Measurements from ENCODE around the gene ZNF837. TPM values are rescaled to one million over a fixed set of nuclear protein-coding genes. Genes with fewer than 3 reads are reported as not detected.

The ZNF837 gene
- total RNA-seq (2022; extraction: Qiagen RNA extraction; ENCODE audit: low read depth), result 0.79 to 1.8 TPM (median 1.5 TPM) in 5 replicates

DNA sequence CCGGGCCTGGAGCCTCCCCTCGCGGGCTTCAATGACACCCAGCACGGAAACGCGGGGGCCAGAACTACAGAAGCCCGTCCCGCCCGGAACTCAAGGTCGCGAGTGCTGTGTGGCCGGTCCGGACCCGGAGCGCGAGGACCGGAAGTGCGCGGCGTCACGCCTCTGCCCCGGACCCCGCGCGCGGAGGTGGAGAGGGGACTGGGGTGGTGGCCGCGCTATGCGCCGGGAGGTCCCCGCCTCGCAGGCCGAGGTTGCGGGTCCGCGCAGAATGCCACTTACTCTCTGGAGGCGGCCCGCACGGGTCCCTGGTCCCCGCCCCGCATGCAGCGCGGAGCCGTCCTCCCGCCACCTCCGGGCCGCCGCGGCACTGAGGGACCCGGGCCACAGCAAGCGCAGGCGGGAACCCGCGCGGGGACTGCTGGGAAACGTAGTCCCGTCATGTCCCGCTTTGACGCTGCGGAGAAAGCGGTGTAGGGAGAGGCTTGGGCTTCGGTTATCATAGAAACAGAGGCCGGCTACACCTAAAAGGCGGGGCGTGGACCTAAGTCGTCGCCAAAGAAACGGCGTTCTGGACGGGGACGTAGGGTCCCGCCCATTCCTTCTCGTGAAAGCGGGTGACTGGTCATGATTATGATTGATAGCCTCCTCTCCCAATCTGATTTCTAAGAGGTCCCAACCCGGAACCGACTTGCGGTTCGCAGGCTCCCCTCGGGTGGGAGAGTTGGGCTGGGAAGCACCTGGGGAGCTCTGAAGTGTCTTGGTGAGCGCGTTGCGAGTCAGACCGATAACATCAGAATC, at the start of gene ZNF837:
Gene ZNF837, minus strand, starts transcription at position 369 of the 798 bp plus-strand sequence. CDS start 11,698 bp downstream, outside the sequence.

DNA sequence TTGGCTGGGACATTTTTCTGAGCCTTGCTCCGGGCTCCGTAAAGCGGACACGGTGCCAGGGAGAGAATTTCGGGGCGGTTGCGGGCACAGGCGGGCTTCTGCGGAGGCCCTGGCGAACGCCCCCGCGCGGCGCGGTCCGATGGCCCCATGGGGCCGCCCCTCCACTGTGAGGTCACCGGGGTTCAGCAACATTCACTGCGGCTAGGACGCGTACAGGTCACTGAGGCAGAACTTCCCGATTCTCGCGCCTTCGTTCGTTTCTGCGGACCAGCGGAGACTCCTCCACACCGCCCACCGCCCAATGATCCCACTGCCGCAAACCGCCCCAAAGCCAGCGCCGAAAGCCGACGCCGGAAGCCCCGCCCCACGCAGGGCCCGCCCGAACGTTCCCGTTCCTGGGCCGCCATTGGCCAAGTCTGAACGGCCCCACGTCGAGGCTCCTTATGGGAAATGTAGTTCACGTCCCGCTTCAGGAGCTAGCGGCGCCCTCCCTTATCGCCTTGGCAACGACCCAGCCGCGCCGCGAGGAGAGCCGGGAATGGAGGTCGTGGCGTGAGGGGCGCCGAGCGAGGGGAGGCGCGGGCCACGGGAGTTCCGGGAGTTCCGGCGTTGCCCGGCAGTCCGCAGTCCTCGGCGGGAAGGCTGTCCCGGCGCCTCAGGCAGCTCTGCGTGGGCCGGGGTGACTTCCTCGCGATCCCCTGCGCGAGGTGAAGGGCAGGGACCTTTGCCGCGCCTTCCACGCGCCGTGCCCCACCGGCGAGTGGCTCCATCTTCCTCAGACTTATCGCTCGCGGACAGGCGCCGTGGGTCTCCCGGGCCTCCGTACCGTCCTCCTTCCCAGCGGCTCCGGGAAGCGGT, 27.6 kb upstream of the ZNF837 start, which contains the start of gene ZNF584:
Gene ZNF584, plus strand, starts transcription at position 498 of the 858 bp plus-strand sequence. CDS start 499 bp downstream, outside the sequence.

GRCh38 chr19:58395220-58395978, 14.6 kb upstream of the ZNF837 start, which contains the start of gene RNF225:
Gene RNF225 (plus strand): TSS chr19:58395656. CDS start chr19:58396090, 434 bp downstream.

GRCh38 chr19:58386576-58387337, 5.9 kb upstream of the ZNF837 start, which contains the start of gene RPS5:
Gene RPS5 (plus strand): TSS chr19:58387269. CDS start chr19:58388138, 869 bp downstream.

GRCh38 chr19:58362272-58362994, 18.4 kb downstream of the ZNF837 start, which contains the start of gene ZNF497:
Gene ZNF497 (minus strand): TSS chr19:58362751. CDS start chr19:58357635, 5,116 bp downstream.

GRCh38 chr19:58352760-58353671, 27.8 kb downstream of the ZNF837 start, which contains the start of gene A1BG:
Gene A1BG (minus strand): TSS chr19:58353492. CDS start chr19:58353437, 55 bp downstream.

GRCh38 chr19:58326914-58327726, 53.7 kb downstream of the ZNF837 start, which contains the start of gene ZSCAN22:
Gene ZSCAN22 (plus strand): TSS chr19:58326994. CDS start chr19:58334803, 7,809 bp downstream.

Other genes starting within 250 kb of the ZNF837 start
- gene ZNF329, start 230.2 kb downstream of the ZNF837 start, total RNA-seq (2022; extraction: Qiagen RNA extraction; ENCODE audit: low read depth), result 2.6 to 3.4 TPM (median 3.0 TPM) in 5 replicates
- gene ZNF274, start 198.0 kb downstream of the ZNF837 start, total RNA-seq (2022; extraction: Qiagen RNA extraction; ENCODE audit: low read depth), result 11.6 to 15.7 TPM (median 13.2 TPM) in 5 replicates
- gene ZNF544, start 152.1 kb downstream of the ZNF837 start, total RNA-seq (2022; extraction: Qiagen RNA extraction; ENCODE audit: low read depth), result 16.8 to 28.0 TPM (median 18.4 TPM) in 5 replicates
- 0.92 to 1.4 TPM (median 1.2 TPM) in 5 replicates for gene ZNF8, start 102.1 kb downstream of the ZNF837 start, total RNA-seq (2022; extraction: Qiagen RNA extraction; ENCODE audit: low read depth)
- gene ERVK3-1, start 75.7 kb downstream of the ZNF837 start, total RNA-seq (2022; extraction: Qiagen RNA extraction; ENCODE audit: low read depth), result 89.1 to 120 TPM (median 93.3 TPM) in 5 replicates
- 2.4 to 3.0 TPM (median 2.6 TPM) in 5 replicates for gene ZSCAN22, start 54.0 kb downstream of the ZNF837 start, total RNA-seq (2022; extraction: Qiagen RNA extraction; ENCODE audit: low read depth)
- gene A1BG, start 27.5 kb downstream of the ZNF837 start, total RNA-seq (2022; extraction: Qiagen RNA extraction; ENCODE audit: low read depth), result 8.1 to 17.1 TPM (median 13.2 TPM) in 5 replicates
- 0.80 to 1.8 TPM (median 1.5 TPM) in 5 replicates for gene ZNF497, start 18.3 kb downstream of the ZNF837 start, total RNA-seq (2022; extraction: Qiagen RNA extraction; ENCODE audit: low read depth)
- 2,154 to 2,606 TPM (median 2,462 TPM) in 5 replicates for gene RPS5, start 6.2 kb upstream of the ZNF837 start, total RNA-seq (2022; extraction: Qiagen RNA extraction; ENCODE audit: low read depth)
- 0.23 to 0.63 TPM (median 0.27 TPM) in 3 of 5 replicates, not detected in the others for gene RNF225, start 14.6 kb upstream of the ZNF837 start, total RNA-seq (2022; extraction: Qiagen RNA extraction; ENCODE audit: low read depth)
- gene ZNF584, start 27.6 kb upstream of the ZNF837 start, total RNA-seq (2022; extraction: Qiagen RNA extraction; ENCODE audit: low read depth), result 17.9 to 21.0 TPM (median 19.6 TPM) in 5 replicates
- 0.09 to 0.16 TPM (median 0.12 TPM) in 4 of 5 replicates, not detected in the other for gene ZNF132, start 59.1 kb upstream of the ZNF837 start, total RNA-seq (2022; extraction: Qiagen RNA extraction; ENCODE audit: low read depth)
- 5.4 to 7.6 TPM (median 6.7 TPM) in 5 replicates for gene ZNF324B, start 70.6 kb upstream of the ZNF837 start, total RNA-seq (2022; extraction: Qiagen RNA extraction; ENCODE audit: low read depth)
- gene ZNF324, start 86.0 kb upstream of the ZNF837 start, total RNA-seq (2022; extraction: Qiagen RNA extraction; ENCODE audit: low read depth), result 8.5 to 10.1 TPM (median 9.6 TPM) in 5 replicates
- 10.8 to 14.0 TPM (median 11.5 TPM) in 5 replicates for gene ZNF446, start 95.3 kb upstream of the ZNF837 start, total RNA-seq (2022; extraction: Qiagen RNA extraction; ENCODE audit: low read depth)
- 20.2 to 31.0 TPM (median 29.2 TPM) in 5 replicates for gene SLC27A5, start 131.0 kb upstream of the ZNF837 start, total RNA-seq (2022; extraction: Qiagen RNA extraction; ENCODE audit: low read depth)
- gene ZBTB45, start 138.8 kb upstream of the ZNF837 start, total RNA-seq (2022; extraction: Qiagen RNA extraction; ENCODE audit: low read depth), result 11.1 to 21.2 TPM (median 17.9 TPM) in 5 replicates
- 618 to 908 TPM (median 657 TPM) in 5 replicates for gene TRIM28, start 163.0 kb upstream of the ZNF837 start, total RNA-seq (2022; extraction: Qiagen RNA extraction; ENCODE audit: low read depth)
- gene CHMP2A, start 174.1 kb upstream of the ZNF837 start, total RNA-seq (2022; extraction: Qiagen RNA extraction; ENCODE audit: low read depth), result 187 to 221 TPM (median 197 TPM) in 5 replicates
- 139 to 187 TPM (median 143 TPM) in 5 replicates for gene UBE2M, start 177.6 kb upstream of the ZNF837 start, total RNA-seq (2022; extraction: Qiagen RNA extraction; ENCODE audit: low read depth)
- gene MZF1, start 192.3 kb upstream of the ZNF837 start, total RNA-seq (2022; extraction: Qiagen RNA extraction; ENCODE audit: low read depth), result 9.0 to 18.1 TPM (median 14.8 TPM) in 5 replicates

All from A549 treated with RU486 at 1 μM for 4 hours (cell line).